PFSK-1 (cell line): ENCODE measurements around the gene GTPBP3.

Source experiments
- FOXP2 ChIP-seq: optimal IDR thresholded peaks from 2 replicates; pipeline ENCODE3; 2011; ENCODE audit warnings: borderline replicate concordance, control low read depth, inconsistent platforms; ENCODE audit not compliant: insufficient read depth; ENCODE audit errors: extremely low read length, extremely low read depth
- POLR2AphosphoS5 ChIP-seq: IDR thresholded peaks from 2 replicates; pipeline ENCODE4 v1.6.1; 2012; ENCODE audit warnings: low read depth, mild to moderate bottlenecking, control low read depth, low read length, moderate library complexity
- SIN3A ChIP-seq: IDR thresholded peaks from 2 replicates; pipeline ENCODE4 v1.6.1; 2012; ENCODE audit warnings: mild to moderate bottlenecking, low read length, moderate library complexity, borderline replicate concordance; ENCODE audit not compliant: insufficient read depth
- TAF1 ChIP-seq: IDR thresholded peaks from 2 replicates; pipeline ENCODE4 v1.6.1; 2012; ENCODE audit warnings: low read length, control low read depth, borderline replicate concordance; ENCODE audit not compliant: insufficient read depth
- TF ChIP-seq, protein P1 (sequence below), 2 experiments: IDR thresholded peaks; 2 replicates each; pipeline versions ENCODE4 v1.6.1 to v1.8.0; 2011 to 2012; ENCODE audit warnings: low read depth in 2 of 2, low read length in 2 of 2, control low read depth in 1 of 2, inconsistent platforms in 1 of 2, mild to moderate bottlenecking in 1 of 2, moderate library complexity in 1 of 2; ENCODE audit not compliant: insufficient read depth in 1 of 2

GTPBP3 gene

DNA sequence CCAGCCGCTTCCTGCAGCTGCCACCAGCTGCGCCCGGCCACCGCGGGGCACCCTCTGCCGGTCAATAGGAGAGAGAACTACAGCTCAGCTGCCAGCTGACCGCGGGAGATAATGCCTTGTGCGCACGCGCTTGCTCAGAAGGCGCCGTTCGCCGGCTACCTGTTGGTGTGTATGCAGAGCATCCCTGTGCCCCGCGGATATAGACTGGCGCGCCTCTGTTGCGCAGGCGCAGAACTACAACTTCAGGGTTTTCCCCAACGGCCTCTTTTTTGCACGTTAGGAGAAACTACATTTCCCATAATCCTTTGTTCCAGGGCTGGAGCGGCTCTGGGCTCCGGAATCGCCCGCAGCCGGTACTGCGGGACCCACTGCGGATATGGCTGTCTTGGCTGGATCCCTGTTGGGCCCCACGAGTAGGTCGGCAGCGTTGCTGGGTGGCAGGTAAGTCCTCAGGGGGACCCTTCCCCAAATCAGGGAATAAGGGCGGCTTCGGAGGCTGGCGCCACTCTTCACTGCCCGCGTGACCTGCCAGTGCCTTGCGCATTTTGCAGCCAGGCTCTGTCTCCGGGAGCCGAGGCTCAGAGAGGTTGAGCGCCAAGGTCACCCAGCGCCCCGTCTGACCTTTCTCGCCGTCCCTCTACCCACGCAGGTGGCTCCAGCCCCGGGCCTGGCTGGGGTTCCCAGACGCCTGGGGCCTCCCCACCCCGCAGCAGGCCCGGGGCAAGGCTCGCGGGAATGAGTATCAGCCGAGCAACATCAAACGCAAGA, 31.7 kb upstream of the GTPBP3 start, which contains the start of gene MRPL34:
Gene MRPL34 (plus strand): TSS at position 356 of the 768 bp plus-strand sequence. CDS start 21 bp downstream, at position 377.
- peak; percentile 93 for TF ChIP-seq FOXP2
- TF ChIP-seq TAF1 = peak; percentile 75
- peak; percentile 74 for TF ChIP-seq POLR2AphosphoS5
- TF ChIP-seq, protein P1, sequence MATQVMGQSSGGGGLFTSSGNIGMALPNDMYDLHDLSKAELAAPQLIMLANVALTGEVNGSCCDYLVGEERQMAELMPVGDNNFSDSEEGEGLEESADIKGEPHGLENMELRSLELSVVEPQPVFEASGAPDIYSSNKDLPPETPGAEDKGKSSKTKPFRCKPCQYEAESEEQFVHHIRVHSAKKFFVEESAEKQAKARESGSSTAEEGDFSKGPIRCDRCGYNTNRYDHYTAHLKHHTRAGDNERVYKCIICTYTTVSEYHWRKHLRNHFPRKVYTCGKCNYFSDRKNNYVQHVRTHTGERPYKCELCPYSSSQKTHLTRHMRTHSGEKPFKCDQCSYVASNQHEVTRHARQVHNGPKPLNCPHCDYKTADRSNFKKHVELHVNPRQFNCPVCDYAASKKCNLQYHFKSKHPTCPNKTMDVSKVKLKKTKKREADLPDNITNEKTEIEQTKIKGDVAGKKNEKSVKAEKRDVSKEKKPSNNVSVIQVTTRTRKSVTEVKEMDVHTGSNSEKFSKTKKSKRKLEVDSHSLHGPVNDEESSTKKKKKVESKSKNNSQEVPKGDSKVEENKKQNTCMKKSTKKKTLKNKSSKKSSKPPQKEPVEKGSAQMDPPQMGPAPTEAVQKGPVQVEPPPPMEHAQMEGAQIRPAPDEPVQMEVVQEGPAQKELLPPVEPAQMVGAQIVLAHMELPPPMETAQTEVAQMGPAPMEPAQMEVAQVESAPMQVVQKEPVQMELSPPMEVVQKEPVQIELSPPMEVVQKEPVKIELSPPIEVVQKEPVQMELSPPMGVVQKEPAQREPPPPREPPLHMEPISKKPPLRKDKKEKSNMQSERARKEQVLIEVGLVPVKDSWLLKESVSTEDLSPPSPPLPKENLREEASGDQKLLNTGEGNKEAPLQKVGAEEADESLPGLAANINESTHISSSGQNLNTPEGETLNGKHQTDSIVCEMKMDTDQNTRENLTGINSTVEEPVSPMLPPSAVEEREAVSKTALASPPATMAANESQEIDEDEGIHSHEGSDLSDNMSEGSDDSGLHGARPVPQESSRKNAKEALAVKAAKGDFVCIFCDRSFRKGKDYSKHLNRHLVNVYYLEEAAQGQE (IDR thresholded peaks at IDR 0.05; ENCODE audit: insufficient read depth in 1 of 2, low read depth in 2 of 2, low read length in 2 of 2) = no peak

- TF ChIP-seq TAF1 (no peak), FOXP2 (no peak), POLR2AphosphoS5 (no peak), SIN3A (no peak)
- TF ChIP-seq, protein P1 (IDR thresholded peaks at IDR 0.05; ENCODE audit: insufficient read depth in 1 of 2, low read depth in 2 of 2, low read length in 2 of 2) = no peak
Observed at GRCh38 chr19:17306285-17306714, 31.1 kb upstream of the GTPBP3 start.

- TF ChIP-seq, protein P1 (IDR thresholded peaks at IDR 0.05; ENCODE audit: insufficient read depth in 1 of 2, low read depth in 2 of 2, low read length in 2 of 2) = no peak
Observed at GRCh38 chr19:17307876-17308377, 29.4 kb upstream of the GTPBP3 start.

DNA sequence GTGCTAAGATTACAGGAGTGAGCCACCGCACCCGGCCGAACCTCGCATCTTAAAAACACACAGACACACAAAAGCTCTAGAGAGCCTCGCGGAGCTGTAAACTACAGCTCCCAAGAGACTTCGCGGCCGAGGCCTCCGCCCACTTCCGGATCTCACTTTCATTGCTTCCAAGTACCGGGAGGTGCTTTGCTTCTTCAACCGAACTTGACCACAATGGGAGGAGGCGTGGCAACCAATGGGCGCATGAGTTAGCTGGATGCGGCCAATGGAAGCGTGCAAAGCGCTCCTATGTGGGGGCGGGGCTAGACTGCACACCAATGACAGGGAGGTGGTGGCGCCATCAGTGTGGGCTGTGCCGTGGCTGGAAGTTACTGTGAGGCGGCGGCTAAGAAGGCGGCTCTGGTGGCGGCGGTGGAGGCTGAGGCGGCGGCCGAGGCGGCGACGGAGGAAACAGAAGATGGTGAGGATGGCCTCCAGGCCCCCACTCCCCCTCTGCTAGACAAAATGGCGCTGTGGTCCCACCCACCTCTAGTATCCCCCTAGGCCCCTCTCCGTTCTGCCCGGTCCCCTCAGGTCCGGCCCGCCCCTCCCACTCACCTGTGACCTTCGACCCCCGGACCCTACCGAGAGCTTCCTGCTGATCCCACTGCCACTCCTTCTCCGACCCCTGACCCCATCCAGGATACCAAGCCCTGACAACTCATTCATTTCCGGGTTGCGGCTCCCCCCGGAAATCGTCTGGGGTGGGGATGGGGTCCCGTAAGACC, 28.0 kb upstream of the GTPBP3 start, which contains the start of gene DDA1:
Gene DDA1 (plus strand): TSS at position 366 of the 767 bp plus-strand sequence. CDS start 92 bp downstream, at position 458.
- peak; percentile 80 for TF ChIP-seq TAF1
- TF ChIP-seq, protein P1 (IDR thresholded peaks at IDR 0.05; ENCODE audit: insufficient read depth in 1 of 2, low read depth in 2 of 2, low read length in 2 of 2) = no peak
- peak; percentile 70 for TF ChIP-seq POLR2AphosphoS5
- TF ChIP-seq SIN3A = no peak
- no peak for TF ChIP-seq FOXP2
